HepG2 (cell line): Measurements from ENCODE around the gene FOXN3. TPM values are rescaled to one million over a fixed set of nuclear protein-coding genes. Genes with fewer than 3 reads are reported as not detected.

Experiments
- HMG20A ChIP-seq: IDR thresholded peaks from 2 replicates; pipeline ENCODE4 v1.6.1; 2016; ENCODE audit warnings: borderline replicate concordance
- MAFF ChIP-seq: IDR thresholded peaks from 2 replicates; pipeline ENCODE4 v1.6.1; 2011; ENCODE audit warnings: low read depth, low read length, improper control_type of control experiment
- NFIB ChIP-seq: sonication (generic); formaldehyde crosslinking; IDR thresholded peaks from 2 replicates; pipeline ENCODE4 v1.9.0; 2021; ENCODE audit warnings: missing genetic modification reagents, mild to moderate bottlenecking, borderline replicate concordance
- NONO ChIP-seq, 2 experiments: fragments of 450-650 bp in 1 of 2; sonication (generic) in 1 of 2; formaldehyde crosslinking in 1 of 2; IDR thresholded peaks in 1 of 2; conservative IDR thresholded peaks in 1 of 2; 2 replicates each; pipeline versions ENCODE4 v1.6.1 to v1.8.0; 2017 to 2022; ENCODE audit warnings: mild to moderate bottlenecking in 1 of 2, missing genetic modification reagents in 1 of 2, moderate library complexity in 1 of 2
- ZFP37 ChIP-seq: sonication (generic); formaldehyde crosslinking; IDR thresholded peaks from 2 replicates; pipeline ENCODE4 v1.4.0; 2020; ENCODE audit warnings: missing genetic modification reagents, borderline replicate concordance
- ZNF569 ChIP-seq: sonication (generic); formaldehyde crosslinking; IDR thresholded peaks from 2 replicates; pipeline ENCODE4 v1.5.0; 2020; ENCODE audit warnings: mild to moderate bottlenecking, missing genetic modification reagents, moderate library complexity, borderline replicate concordance
- polyA plus RNA-seq, 8 experiments: library from polyadenylated mRNA; depleted of rRNA in 3 of 8; stranded (reverse) in 7 of 8; unstranded in 1 of 8; fragments of >200 nt; fragmentation: Illumina TruSeq in 4 of 8; extraction: Trizol in 4 of 8; gene quantifications; 2 replicates each; pipeline versions ENCODE4 v1.2.1 to v1.2.3, GENCODE V29; 2011 to 2016; ENCODE audit warnings: low read depth in 4 of 8, missing spikeins in 1 of 8, mixed read lengths in 1 of 8; ENCODE audit not compliant: insufficient read depth in 1 of 8
- total RNA-seq, 5 experiments: library from RNA; depleted of rRNA; stranded (reverse); fragments of >200 nt; fragmentation: Illumina TruSeq; extraction: Trizol; gene quantifications; 2 replicates each; pipeline ENCODE4 v1.2.3, GENCODE V29; 2016; ENCODE audit warnings: low read depth in 1 of 5
- TF ChIP-seq, protein P1 (sequence below): sonication (generic); formaldehyde crosslinking; IDR thresholded peaks from 2 replicates; pipeline ENCODE4 v1.9.0; 2021; ENCODE audit warnings: missing genetic modification reagents, borderline replicate concordance
- TF ChIP-seq, protein P2 (sequence below): sonication (generic); formaldehyde crosslinking; IDR thresholded peaks from 2 replicates; pipeline ENCODE4 v1.4.0; 2020; ENCODE audit warnings: missing genetic modification reagents

Gene FOXN3
- total and polyA plus RNA-seq, 2 of the 13 experiments (the other 11 are each of a cell fraction or from before 2014, with no cell fraction given) = 32.4 to 70.2 TPM

DNA sequence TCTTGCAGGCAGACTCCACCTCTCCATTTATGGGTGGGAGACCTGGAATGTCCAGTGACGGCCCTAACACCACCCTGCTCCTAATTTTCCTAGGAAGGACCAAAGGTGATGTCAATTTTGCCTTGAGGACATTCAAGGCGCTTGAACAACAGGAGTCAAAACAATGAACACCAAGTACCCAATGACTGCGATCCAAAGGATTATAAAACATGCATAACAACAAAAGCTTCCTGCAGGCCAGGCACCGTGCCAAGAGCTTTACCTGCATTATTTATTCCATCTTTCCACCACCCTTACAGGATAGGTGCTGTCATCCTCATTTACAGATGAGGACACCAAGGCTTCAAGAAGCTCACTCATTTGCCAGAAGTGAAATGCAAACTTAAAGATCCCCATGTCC, 15.2 kb upstream of the FOXN3 start (continued):
- TF ChIP-seq, protein P1, sequence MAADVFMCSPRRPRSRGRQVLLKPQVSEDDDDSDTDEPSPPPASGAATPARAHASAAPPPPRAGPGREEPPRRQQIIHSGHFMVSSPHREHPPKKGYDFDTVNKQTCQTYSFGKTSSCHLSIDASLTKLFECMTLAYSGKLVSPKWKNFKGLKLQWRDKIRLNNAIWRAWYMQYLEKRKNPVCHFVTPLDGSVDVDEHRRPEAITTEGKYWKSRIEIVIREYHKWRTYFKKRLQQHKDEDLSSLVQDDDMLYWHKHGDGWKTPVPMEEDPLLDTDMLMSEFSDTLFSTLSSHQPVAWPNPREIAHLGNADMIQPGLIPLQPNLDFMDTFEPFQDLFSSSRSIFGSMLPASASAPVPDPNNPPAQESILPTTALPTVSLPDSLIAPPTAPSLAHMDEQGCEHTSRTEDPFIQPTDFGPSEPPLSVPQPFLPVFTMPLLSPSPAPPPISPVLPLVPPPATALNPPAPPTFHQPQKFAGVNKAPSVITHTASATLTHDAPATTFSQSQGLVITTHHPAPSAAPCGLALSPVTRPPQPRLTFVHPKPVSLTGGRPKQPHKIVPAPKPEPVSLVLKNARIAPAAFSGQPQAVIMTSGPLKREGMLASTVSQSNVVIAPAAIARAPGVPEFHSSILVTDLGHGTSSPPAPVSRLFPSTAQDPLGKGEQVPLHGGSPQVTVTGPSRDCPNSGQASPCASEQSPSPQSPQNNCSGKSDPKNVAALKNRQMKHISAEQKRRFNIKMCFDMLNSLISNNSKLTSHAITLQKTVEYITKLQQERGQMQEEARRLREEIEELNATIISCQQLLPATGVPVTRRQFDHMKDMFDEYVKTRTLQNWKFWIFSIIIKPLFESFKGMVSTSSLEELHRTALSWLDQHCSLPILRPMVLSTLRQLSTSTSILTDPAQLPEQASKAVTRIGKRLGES (CRISPR knock-in tag) = no peak
- TF ChIP-seq MAFF (no peak), HMG20A (CRISPR knock-in tag) (no peak), ZNF569 (CRISPR knock-in tag) (no peak), ZFP37 (CRISPR knock-in tag) (no peak), NFIB (CRISPR knock-in tag) (no peak), NONO (IDR thresholded peaks at IDR 0.05) (no peak), NONO (CRISPR knock-in tag; conservative IDR thresholded peaks at IDR 0.05) (no peak)
- TF ChIP-seq, protein P2, sequence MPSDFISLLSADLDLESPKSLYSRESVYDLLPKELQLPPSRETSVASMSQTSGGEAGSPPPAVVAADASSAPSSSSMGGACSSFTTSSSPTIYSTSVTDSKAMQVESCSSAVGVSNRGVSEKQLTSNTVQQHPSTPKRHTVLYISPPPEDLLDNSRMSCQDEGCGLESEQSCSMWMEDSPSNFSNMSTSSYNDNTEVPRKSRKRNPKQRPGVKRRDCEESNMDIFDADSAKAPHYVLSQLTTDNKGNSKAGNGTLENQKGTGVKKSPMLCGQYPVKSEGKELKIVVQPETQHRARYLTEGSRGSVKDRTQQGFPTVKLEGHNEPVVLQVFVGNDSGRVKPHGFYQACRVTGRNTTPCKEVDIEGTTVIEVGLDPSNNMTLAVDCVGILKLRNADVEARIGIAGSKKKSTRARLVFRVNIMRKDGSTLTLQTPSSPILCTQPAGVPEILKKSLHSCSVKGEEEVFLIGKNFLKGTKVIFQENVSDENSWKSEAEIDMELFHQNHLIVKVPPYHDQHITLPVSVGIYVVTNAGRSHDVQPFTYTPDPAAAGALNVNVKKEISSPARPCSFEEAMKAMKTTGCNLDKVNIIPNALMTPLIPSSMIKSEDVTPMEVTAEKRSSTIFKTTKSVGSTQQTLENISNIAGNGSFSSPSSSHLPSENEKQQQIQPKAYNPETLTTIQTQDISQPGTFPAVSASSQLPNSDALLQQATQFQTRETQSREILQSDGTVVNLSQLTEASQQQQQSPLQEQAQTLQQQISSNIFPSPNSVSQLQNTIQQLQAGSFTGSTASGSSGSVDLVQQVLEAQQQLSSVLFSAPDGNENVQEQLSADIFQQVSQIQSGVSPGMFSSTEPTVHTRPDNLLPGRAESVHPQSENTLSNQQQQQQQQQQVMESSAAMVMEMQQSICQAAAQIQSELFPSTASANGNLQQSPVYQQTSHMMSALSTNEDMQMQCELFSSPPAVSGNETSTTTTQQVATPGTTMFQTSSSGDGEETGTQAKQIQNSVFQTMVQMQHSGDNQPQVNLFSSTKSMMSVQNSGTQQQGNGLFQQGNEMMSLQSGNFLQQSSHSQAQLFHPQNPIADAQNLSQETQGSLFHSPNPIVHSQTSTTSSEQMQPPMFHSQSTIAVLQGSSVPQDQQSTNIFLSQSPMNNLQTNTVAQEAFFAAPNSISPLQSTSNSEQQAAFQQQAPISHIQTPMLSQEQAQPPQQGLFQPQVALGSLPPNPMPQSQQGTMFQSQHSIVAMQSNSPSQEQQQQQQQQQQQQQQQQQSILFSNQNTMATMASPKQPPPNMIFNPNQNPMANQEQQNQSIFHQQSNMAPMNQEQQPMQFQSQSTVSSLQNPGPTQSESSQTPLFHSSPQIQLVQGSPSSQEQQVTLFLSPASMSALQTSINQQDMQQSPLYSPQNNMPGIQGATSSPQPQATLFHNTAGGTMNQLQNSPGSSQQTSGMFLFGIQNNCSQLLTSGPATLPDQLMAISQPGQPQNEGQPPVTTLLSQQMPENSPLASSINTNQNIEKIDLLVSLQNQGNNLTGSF (CRISPR knock-in tag) = no peak
